SKM-1 (cell line): ENCODE data around the gene EDAR.

Experiments used
- DNase-seq: peaks from one replicate; lab custom pipeline; 2025; ENCODE audit not compliant: unreplicated experiment; lab: John Stamatoyannopoulos, UW

Gene EDAR

DNA sequence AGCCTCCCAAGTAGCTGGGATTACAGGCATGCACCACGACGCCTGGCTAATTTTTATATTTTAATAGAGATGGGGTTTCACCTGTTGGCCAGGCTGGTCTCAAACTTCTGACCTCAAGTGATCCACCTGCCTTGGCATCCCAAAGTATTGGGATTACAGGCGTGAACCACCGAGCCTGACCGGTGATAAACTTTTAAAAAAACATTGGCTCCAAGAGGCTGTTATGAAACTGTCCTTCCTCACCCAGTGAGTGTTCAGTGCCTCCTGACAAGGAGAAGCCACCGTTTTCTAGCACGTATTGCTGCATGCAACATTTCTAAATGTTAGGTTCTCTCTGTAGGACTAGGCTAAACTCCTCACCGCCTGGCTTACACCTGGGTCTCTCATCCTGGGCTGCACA lies 63.3 kb downstream of the EDAR start:
- DNase-seq, result no peak

DNA sequence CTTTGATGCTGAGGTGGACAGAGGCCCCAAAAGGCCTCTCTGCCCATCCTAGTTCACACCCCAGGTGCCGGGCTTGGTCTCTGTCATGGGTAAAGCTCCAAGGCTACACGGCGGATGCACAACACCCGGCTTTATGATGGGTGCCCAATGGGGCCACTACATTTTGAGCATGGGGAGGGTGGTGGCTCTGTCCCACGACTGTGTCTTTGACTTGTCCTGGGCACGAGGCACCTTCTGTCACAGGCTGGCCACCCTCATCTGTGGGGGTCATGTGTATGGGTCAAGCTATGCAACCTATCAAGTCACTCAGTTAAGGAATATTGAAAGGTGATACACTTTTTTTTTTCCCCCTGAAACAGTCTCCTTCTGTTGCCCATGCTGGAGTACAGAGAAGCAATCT lies 63.7 kb downstream of the EDAR start:
- no peak for DNase-seq

DNA sequence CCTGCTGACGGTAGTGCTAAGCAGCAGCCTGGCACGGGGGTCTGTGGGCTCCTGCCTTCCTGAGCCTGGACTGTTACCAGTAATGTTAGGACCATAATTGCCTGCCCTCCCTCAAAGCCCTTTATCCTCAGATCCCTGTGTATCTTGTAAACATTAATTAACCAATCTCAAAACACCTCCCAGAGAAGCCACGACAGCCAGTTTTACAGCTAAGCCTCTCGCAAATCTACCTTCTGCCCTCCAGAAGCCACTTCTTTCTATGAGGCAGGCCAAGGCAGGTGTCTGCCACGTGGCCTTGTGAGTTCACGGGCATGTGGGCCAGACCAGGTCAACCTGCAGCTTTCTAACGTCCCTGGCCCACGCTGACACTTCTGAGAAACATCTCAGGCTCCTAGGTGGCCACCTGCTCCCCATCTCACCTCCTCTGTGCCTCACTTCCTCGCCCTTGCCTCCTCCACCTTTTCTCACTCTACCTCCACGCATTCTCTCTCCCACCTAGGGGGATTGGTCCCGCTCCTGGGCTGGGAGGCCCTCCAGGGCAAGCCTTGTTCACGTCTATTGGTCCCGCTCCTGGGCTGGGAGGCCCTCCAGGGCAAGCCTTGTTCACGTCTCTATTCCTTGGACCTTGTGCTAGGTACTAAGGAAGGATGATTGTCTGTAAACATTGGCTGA lies 64.3 kb downstream of the EDAR start:
- no peak for DNase-seq

DNA sequence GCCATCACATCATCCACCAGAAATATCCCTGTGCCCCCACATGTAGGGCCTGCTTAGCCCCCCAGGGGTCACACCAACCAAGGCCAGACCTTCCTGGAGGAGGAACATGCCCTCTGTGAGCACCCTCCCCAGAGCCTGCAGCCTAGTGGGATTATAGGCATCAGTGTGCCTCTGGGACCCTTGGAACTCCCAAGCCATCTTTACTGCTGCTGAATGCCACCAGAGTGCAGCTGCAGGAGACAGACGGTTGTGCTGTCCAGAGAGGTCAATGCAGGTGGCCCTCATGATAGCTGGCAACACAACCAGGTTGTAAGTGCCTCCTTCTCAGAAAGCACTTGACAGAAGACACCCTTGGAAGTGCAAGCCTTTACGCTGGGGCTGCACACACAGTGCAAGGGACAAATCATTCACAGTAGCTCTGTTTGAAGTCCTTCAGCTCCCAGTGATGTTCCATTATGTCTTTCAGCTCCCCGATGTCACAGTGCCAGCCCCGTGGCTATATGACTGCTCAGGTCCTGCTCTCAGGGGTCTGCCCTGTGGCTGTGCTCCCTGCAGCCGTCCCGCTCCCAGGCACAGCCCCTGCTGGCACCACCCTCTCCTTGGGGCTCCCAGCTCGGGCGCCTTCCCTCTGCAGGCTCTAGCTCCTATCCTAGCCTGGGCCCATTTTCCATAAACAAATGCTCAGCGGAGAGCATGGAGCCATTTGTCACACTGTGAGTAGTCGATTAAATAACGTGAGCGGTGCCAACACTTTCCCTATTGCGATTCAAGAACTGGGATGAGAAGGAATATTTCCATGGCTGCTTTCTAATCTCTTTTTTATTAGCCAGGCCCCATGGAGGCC lies 65.1 kb downstream of the EDAR start:
- DNase-seq, result no peak

DNA sequence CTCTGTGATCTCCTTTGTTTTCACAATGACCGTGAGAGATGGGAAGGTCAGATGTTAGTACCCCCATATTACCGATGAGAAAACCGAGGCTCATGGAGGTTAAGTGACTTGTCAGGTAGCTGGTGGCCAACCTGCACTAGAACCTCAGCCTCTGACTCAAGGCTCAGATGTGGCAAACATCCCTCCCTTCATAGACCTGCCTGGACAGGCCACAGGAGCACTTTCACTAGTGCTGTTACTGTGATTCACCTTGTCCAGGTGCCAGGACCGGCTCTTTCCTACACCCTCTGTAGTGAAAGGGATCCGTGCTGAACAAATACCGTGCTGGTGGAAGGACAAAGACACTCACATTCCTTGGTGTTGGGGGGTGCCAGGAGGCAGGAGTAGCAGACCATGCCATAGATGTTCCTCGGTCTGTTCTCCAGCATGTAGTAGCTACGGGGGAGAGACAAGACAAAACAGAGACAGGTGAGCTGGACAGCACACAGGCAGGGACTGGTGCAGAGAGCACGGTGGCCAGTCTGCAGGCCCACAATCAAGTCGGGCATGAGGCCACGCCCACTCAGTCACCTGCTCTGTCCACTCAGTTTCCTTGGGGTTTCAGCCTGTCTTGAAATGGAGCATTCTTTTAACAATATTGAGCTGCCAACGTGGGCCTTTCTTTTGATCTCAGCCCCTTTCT lies 65.9 kb downstream of the EDAR start:
- no peak for DNase-seq

DNA sequence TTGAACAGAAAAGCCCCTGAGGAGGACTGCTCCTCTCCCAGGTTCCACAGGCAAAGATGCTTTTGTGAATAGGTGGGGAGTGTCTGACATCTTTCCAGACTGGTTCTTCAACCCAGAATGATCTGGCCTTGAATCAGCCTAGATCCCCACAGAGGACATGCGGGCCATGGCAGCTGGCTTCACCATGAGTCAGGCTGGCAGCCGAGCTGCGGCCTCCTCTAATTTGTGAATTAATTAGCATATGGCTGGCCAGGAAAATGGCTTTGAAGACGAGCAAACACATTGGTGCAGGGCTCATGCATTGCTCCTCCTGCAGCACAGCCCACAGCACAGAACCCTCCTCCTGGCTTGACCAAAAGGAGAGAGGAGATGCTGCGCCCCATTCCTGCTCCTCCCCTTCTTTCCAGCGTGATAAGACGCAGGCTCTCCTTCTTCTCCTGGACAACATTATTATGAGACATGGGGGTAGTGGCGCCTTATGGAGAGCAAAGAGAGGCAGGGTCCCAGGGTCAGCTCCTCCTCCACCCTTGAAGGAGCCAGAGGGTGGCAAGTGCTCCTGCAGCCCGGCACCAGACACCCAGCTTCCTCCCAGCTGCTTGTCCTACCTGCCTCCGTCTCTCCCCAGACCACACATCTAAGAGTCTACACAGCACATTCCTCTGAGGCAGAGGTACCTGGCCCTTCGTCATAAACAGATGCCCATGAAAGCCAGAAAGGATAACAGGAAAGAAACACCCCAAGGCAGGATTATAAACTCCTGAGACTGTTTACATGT lies 66.7 kb downstream of the EDAR start:
- DNase-seq, result no peak

DNA sequence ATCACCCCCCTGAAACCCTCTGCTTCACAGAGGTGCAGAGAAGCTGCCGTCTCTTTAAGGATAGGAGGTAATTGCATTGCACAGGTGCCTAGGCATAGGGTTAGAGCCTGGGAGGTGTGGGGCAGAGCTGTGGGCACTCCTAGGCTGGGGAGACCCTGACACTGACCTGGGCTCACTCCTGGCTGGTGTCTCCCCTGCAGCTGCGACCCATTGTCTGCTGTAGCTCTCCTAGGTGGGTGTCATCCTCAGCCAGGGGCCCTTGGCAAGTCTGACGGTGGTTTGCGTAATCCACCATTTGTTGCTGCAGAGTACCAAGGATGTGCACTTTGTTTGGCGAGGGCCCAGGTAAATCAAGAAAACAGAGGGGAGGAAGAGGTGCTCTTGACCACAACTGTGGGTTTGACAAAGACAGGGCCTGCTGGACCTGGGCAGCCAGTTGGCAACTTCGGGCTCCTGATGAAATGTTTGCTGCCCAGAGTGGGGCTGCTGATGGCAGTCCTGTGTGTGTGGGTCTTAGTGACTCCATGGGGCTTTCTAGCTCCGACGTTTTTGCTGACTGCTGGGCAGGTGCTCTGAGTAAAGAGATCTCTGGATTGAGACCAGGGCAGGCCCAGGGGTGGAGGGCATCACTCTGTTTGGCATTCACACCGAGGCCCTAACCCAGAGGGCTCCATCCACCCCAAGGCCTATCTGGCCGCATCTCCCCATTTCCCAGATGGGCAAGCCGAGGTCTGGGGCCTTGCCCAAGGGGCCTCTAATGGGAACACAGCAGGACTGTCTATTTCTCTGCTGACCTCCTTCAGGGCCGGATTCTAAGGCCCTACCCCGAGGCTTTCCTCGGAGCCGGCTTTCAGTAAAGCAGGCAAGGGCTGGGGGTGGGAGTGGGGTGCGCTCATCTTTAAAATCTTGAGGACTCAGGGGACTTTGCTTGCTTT lies 67.7 kb downstream of the EDAR start:
- DNase-seq, result no peak

DNA sequence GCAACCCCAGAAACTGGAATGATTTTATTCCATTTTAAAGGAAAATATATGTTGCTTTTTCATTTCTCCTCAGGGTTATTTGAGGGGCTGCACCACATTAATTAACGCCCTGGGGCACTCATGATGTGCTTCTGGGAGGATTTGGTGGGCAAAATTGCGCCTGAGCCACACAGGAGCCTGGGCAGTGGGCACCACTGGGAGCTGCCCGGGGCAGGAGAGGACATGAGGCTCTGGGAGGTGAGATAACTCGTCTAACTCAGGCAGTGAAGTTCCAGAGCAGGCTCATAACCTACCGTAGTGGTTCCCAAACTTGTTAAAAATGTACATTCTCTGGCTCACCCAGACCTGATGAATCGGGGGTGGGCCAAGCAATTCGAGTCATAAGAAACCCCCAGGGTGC lies 68.3 kb downstream of the EDAR start:
- DNase-seq, result no peak

DNA sequence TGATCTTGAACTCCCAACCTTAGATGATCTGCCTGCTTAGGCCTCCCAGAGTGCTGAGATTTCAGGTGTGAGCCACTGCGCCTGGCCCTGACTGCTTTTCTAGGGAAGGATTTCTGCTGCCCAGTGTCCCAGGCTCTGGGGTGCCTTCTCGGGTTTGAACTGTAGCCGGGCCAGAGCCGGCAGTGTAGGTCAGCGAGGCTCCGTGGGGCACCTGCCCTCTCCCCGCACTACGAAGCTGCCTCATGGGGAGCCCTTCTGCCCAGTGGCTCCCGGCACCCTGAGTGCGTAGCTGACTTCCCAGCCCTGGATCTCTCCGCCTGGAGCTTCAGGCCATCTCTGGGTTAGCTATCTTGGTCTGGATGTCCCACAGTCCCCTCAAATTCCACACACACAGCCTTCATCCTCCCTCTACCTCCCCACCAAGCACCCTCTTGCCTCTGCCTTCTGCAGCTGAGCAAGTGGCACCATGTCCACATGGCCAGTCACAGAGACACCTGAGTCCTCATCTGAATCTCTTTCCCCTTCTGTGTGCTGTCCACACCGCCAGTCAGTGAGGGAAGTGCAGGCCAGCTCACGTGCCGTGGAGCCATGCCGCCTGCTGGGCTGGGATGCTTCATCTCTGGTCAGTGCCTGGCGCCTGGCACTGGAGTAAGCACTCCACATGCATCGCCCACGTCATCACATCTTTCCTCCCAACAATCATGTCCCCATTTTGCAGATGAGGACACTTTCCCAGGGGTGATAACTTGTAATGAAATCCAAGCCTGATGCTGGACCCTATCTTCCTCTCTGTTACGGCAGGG lies 69.2 kb downstream of the EDAR start:
- DNase-seq, result no peak

DNA sequence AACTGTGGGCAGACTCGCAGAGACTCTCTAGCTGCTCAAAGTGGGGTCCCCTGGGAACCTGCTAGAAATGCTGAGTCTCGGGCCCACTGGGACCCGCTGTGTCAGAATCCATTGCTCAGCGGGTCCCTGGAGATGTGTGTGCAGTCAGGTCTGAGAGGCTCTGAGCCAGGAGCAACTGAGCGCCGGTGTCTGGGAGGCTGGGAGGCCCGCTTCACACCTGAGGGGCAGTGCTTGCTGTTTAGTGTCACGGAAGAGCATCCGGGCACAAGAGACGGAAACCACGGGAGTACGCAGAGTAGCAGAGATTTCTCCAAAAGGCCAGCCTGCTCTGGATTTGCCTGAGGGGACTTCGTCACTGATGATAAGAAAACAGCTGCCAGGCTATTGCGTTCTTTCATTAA lies 70.1 kb downstream of the EDAR start:
- DNase-seq, result no peak

DNA sequence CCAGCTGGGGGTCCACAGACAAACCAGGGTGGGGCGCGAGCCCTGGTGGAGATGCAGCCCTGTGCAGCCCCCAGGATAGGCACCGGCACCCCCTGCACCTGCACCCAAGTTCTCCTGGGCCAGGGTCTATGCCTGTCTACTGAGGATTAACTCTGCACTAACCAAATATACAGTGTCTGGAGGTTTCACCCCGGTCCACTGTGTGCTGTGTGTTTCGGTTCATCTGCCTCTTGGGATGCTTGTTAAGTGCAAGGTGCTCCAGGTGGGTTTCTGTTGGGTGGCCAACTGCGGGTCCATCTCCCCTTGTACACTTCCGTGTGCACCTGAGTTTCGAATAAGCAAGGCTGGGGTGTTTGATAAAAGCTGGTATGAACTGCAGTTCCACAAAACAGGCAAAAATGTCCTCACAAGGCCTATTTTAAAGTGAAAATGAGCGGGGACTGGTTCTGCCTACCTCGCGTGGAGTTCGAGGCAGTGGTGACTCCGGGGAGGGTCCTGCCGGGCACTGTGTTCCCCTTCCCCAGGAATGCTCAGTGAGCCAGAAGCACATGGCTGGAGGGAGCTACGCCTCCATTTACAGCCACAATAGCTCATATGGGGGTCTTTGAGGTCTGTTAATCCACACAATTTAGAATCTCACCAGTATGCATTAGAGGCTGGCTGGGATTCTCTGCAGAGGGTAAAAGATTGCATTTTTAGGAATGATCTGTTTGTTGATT lies 70.7 kb downstream of the EDAR start:
- DNase-seq, result no peak

DNA sequence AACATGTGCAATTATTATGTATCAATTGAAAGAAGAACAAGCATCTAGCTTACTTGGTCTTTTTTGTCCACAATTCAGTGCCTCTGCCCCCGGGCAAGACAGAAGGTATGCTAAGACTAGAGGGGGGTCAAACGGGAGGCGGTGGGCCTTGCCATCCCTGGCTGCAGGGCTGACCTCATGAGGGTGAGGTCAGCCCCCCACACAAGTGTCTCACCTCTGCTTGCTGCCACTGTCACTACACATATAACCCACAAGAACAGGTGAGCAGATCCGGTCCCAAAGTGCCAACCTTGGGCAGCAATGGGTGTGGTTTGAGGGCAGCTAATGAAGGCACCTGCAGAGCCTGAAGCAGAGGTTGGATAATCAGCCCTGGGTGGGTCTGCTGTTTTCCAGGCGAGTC lies 71.5 kb downstream of the EDAR start:
- no peak for DNase-seq

DNA sequence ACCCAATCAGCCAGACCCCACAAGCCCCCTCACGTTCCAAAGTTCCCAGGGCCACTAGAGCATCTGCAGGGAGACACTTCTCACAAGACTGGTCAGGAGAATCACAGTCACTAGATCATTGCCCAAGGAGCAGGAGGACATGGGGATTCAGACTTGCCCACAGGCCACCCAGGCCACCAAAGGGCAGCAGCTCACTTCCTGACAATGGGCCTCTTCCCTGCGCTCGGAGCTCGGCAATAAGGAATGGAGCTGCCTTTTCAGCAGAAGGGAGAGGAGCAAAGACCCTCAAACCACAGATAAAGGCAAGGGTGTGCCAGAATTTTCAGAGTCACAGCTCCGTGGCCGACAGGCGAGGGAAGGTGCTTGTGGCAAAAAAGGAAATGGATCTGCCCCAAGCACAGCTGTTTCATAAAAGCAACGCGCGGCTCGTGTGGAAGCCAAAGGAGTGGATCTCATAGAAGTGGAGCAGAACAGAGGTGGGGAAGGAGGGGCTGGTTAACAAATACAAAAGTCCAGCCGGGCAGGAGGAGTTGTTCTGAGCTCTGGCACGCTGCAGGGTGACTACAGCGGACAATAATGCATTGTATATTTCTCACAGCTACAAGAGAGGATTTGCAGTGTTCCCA lies 72.1 kb downstream of the EDAR start:
- DNase-seq, result no peak

DNA sequence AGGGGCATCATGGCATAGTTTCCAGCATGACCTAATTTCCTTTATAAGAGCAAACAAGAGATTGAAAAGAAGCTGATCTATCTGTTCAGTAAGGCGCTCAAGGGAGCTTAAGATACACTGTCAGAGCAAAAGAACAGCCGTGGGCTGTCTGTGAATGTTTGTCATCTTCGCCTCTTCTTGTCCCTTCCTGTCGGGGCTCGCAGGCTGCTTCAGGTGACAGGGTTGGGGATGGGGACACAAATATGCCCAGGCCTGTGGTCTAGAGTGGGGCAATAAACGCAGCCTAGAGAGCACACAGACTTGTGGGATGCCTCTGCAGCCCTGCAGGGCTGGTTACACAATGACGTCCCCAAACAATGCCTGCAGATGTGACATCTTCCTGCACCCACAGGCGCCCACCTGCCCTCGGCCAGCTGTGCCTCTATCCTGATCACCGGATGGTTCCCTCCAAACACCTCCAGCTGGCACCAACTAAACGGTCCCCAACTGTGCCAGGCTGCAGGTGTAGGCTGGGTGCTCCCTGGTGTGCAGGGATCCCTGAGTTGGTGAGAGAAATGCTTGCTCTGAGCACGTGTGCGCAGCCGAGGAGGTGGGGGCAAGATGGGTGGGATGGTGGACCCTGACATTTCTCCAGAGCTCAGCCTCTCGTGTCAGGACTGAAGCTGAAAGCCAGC lies 72.8 kb downstream of the EDAR start:
- DNase-seq, result no peak

DNA sequence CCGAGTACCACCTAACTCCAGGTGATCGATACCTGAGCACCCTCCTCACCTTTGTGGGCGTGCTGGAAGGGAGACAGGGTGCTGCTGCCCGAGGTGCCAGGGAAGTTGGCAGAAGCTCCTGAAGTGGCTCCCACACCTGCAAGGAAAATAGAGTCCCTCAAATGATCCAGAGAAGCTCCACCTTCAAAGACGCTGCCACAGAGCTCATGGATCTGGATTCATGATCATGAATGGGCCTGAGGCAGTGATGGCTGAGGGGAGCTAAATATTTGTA lies 76.5 kb downstream of the EDAR start:
- no peak for DNase-seq

DNA sequence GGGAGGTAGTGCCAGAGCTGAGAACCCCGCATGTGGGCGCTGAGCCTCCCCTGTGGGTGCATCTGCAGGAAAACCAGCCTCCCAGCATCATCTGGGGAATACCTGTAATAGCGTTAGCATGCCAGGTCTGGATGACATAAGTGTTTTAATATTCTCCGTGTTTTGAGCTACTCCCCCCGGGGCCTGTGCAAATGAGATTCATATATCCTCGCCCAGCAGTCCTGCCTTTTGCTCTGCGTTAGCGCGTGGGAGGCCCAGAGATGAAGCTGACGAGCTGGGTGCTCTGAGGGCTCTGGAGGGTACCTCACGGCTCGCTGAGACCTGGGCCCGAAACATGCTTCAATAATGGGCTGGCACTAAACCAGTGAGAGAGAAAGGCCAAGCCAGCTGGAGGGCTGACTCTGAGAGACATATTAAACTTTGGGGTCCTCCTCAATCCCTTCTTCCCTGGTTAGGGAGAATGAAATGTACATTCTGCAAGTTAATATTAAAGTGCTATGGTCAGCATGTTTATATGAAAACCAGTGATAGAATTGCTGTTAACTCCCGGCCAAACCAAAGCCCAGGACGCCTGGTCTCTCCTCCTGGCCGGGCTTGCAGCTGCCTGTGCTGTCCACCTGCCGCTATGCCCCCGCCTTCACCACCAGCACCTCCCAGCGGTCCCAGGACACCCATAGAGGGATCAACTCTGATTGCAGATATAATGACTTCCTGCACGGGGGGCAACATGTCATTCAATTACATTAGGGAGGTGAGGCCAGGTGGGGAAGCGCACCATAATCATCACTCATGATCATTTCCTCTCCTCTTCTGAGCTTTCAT lies 77.0 kb downstream of the EDAR start:
- DNase-seq, result no peak

DNA sequence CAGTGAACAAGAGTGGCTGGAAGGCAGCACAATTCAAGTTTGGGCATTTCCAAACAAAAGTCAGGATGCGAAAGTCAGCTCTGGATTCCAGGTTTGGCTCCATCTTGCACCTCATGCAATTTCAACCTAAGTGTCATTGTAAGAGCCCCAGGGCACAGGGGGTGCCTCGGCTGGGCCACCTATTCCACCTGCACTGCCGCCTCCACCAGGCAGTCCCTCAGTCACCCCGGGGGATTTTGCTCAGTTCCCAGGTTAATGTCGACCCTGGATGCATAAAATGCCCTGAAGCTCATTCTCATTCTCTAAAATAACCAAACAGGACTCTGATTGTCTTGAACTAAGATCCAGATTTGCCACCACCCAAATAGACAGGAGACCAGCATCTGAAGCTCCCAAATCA lies 77.6 kb downstream of the EDAR start:
- no peak for DNase-seq
